M059J (cell line): ENCODE results near the gene TKFC. TPM values are rescaled to one million over a fixed set of nuclear protein-coding genes. Genes with fewer than 3 reads are reported as not detected.
A peak's percentile ranks its signal among the peaks of the same experiment; 100 is the strongest.

Experiments used
- DNase-seq: peaks from one replicate; pipeline ENCODE4 v3.0.0-alpha.2; 2012; ENCODE audit warnings: low read depth
- total RNA-seq: library from RNA; depleted of rRNA; stranded (reverse); fragments of >200 nt; shearing (Covaris generic); gene quantifications from 2 replicates; pipeline ENCODE4 v1.2.3, GENCODE V29; 2014; rRNA removed

The TKFC gene
- 7.8 and 10.9 TPM in 2 replicates for total RNA-seq

- DNase-seq = peak; percentile 92
Measured at GRCh38 chr11:61332797-61333549, at the start of gene TKFC, which contains the start of gene DDB1. TKFC (plus strand) TSS chr11:61333228; CDS start chr11:61334729, 1,501 bp downstream. DDB1 (minus strand) TSS chr11:61333105; CDS start chr11:61332968, 137 bp downstream.

GRCh38 chr11:61283613-61284012, 49.4 kb upstream of the TKFC start:
- no peak for DNase-seq

- no peak for DNase-seq
Measured at GRCh38 chr11:61287338-61287977, 45.6 kb upstream of the TKFC start.

- DNase-seq = no peak
Measured at GRCh38 chr11:61290905-61291690, 41.9 kb upstream of the TKFC start.

GRCh38 chr11:61292356-61292755, 40.7 kb upstream of the TKFC start:
- DNase-seq = no peak

- peak; percentile 54 for DNase-seq
Measured at GRCh38 chr11:61293867-61294716, 38.9 kb upstream of the TKFC start.

GRCh38 chr11:61294717-61295595, 38.1 kb upstream of the TKFC start, which contains the start of gene VWCE:
VWCE (minus strand) TSS chr11:61295316; CDS start chr11:61295037, 279 bp downstream.
- DNase-seq = peak; percentile 56

GRCh38 chr11:61295596-61295926, 37.5 kb upstream of the TKFC start:
- DNase-seq = no peak

GRCh38 chr11:61297341-61297740, 35.7 kb upstream of the TKFC start:
- DNase-seq = no peak

- DNase-seq = peak; percentile 95
Measured at GRCh38 chr11:61297746-61298145, 35.3 kb upstream of the TKFC start.

- peak; percentile 20 for DNase-seq
Measured at GRCh38 chr11:61298663-61299244, 34.3 kb upstream of the TKFC start.

GRCh38 chr11:61302550-61302949, 30.5 kb upstream of the TKFC start:
- no peak for DNase-seq

GRCh38 chr11:61303725-61304124, 29.3 kb upstream of the TKFC start:
- no peak for DNase-seq

- no peak for DNase-seq
Measured at GRCh38 chr11:61305417-61305816, 27.6 kb upstream of the TKFC start.

- DNase-seq = no peak
Measured at GRCh38 chr11:61306221-61306620, 26.8 kb upstream of the TKFC start.

GRCh38 chr11:61307354-61307753, 25.7 kb upstream of the TKFC start:
- DNase-seq = no peak

GRCh38 chr11:61309141-61309540, 23.9 kb upstream of the TKFC start:
- DNase-seq = no peak

- DNase-seq = no peak
Measured at GRCh38 chr11:61309739-61310138, 23.3 kb upstream of the TKFC start.

- no peak for DNase-seq
Measured at GRCh38 chr11:61310749-61311148, 22.3 kb upstream of the TKFC start.

GRCh38 chr11:61315260-61315659, 17.8 kb upstream of the TKFC start:
- peak; percentile 25 for DNase-seq
